ENCODE data around the gene MAGI2. TPM values are rescaled to one million over a fixed set of nuclear protein-coding genes. Genes with fewer than 3 reads are reported as not detected.

MAGI2 gene
- total RNA-seq, 2 donors from 2014 or later, result 10.3 to 19.2 TPM

DNA sequence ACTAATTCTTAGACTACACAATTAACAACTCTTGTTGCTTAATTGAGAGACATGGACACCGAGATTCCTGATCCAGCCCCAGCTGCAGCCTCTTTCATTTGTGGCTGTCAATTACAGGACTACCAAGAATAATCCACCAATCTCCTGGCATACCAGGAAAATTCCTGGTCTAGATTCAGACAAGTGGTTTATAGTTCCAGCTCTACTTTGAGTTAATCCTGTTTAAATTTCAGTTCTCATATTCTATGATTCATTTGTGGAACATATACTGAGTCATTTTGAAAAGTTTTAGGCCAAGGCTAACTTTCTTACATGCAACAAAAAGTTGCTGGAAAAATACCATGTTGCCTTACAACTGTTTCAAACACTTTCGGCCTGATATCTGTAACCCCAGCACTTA lies 253.5 kb downstream of the MAGI2 start:
- Mint-ChIP-seq H3K4me3 (no peak overlapping the region), H3K27me3 (ENCODE audit: insufficient read depth) (no peaks in the 10 kb centered on the region), H3K27ac (no peak overlapping the region), H3K4me1 (no peaks in the 10 kb centered on the region), H3K36me3 (ENCODE audit: low read depth) (no peaks in the 10 kb centered on the region), H3K9me3 (no peaks in the 10 kb centered on the region)
- TF ChIP-seq, protein P1, sequence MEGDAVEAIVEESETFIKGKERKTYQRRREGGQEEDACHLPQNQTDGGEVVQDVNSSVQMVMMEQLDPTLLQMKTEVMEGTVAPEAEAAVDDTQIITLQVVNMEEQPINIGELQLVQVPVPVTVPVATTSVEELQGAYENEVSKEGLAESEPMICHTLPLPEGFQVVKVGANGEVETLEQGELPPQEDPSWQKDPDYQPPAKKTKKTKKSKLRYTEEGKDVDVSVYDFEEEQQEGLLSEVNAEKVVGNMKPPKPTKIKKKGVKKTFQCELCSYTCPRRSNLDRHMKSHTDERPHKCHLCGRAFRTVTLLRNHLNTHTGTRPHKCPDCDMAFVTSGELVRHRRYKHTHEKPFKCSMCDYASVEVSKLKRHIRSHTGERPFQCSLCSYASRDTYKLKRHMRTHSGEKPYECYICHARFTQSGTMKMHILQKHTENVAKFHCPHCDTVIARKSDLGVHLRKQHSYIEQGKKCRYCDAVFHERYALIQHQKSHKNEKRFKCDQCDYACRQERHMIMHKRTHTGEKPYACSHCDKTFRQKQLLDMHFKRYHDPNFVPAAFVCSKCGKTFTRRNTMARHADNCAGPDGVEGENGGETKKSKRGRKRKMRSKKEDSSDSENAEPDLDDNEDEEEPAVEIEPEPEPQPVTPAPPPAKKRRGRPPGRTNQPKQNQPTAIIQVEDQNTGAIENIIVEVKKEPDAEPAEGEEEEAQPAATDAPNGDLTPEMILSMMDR (conservative IDR thresholded peaks at IDR 0.05), result no peak
- H3K4me1 ChIP-seq (ENCODE audit: control insufficient read depth, insufficient read depth, low read length), result no peaks in the 10 kb centered on the region
- no peaks in the 10 kb centered on the region for H3K9me3 ChIP-seq (ENCODE audit: control insufficient read depth, low read length)
- H3K9ac ChIP-seq (ENCODE audit: extremely low read depth, low read length, poor library complexity, severe bottlenecking), result no peak overlapping the region
- DNase-seq, result no peak
- 95 to 100% methylated on average over 1 to 2 of the region's 2 CpGs for WGBS, 2 experiments (ENCODE audit: insufficient coverage in 1 of 2, insufficient read length in 1 of 2)
- H3K27me3 ChIP-seq (ENCODE audit: control insufficient read depth, insufficient read depth, low read length, poor library complexity, severe bottlenecking), result no peaks in the 10 kb centered on the region
- H3K4me3 ChIP-seq (ENCODE audit: low read length), result no peak overlapping the region
- H3K36me3 ChIP-seq (ENCODE audit: control insufficient read depth, insufficient read depth, low read length), result no peaks in the 10 kb centered on the region
- no peak overlapping the region for H3K27ac ChIP-seq (ENCODE audit: low read depth, low read length)

DNA sequence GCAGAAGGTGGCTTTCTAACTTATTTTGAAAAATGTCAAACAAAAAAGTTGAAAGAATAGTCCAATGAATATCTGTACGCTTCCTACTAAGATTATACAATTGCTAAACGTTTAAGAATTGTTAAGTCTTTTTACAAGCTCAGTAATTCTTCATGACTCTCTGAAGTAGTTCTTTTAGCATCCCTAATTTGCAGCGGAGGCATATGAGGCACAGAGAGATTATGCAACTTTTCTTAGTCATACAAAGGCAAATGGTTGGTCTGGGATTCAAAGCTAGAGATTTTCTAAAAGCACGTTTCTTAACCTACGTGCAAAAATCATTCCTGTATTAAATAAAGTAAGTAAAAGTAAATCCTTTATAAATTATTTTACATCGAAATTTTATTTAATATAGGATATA lies 254.2 kb downstream of the MAGI2 start:
- Histone ChIP-seq H3K9me3 (ENCODE audit: control insufficient read depth, low read length) (no peaks in the 10 kb centered on the region), H3K27me3 (ENCODE audit: control insufficient read depth, insufficient read depth, low read length, poor library complexity, severe bottlenecking) (no peaks in the 10 kb centered on the region), H3K4me3 (ENCODE audit: low read length) (no peak overlapping the region), H3K4me1 (ENCODE audit: control insufficient read depth, insufficient read depth, low read length) (no peaks in the 10 kb centered on the region), H3K9ac (ENCODE audit: extremely low read depth, low read length, poor library complexity, severe bottlenecking) (no peak overlapping the region), H3K27ac (ENCODE audit: low read depth, low read length) (no peak overlapping the region), H3K36me3 (ENCODE audit: control insufficient read depth, insufficient read depth, low read length) (no peaks in the 10 kb centered on the region)
- Mint-ChIP-seq H3K36me3 (ENCODE audit: low read depth) (no peaks in the 10 kb centered on the region), H3K4me1 (no peaks in the 10 kb centered on the region), H3K4me3 (no peak overlapping the region), H3K27ac (no peak overlapping the region), H3K9me3 (no peaks in the 10 kb centered on the region), H3K27me3 (ENCODE audit: insufficient read depth) (no peaks in the 10 kb centered on the region)
- TF ChIP-seq, protein P1 (conservative IDR thresholded peaks at IDR 0.05), result no peak
- no peak for DNase-seq
- WGBS, 2 experiments (ENCODE audit: insufficient coverage in 1 of 2, insufficient read length in 1 of 2), result 95% methylated on average over 3 of the region's 6 CpGs

DNA sequence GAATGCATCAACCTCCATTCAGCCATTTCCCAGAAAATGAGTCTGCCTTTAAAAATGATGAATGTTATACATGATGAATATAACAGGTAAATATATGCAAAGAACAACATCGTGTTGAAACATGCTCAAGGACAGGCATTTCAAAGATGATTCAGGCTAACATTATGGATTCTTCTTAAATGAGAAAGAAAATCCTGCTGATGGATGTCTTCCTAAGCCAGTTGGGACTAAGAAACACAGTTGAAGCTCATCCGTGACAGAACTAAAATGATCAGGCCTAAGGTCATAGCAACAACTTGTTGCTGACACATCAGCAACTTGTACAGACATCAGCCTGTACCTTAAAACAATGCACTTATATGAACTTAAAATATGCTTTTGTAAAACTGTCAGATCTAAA lies 267.9 kb downstream of the MAGI2 start:
- H3K27ac ChIP-seq (ENCODE audit: low read depth, low read length), result no peak overlapping the region
- H3K36me3 ChIP-seq (ENCODE audit: control insufficient read depth, insufficient read depth, low read length), result no peaks in the 10 kb centered on the region
- Mint-ChIP-seq H3K27ac (no peak overlapping the region), H3K36me3 (ENCODE audit: low read depth) (peaks cover 2% of the 10 kb centered on the region), H3K4me1 (no peaks in the 10 kb centered on the region), H3K27me3 (ENCODE audit: insufficient read depth) (no peaks in the 10 kb centered on the region), H3K9me3 (peaks cover 14% of the 10 kb centered on the region), H3K4me3 (no peak overlapping the region)
- no peaks in the 10 kb centered on the region for H3K27me3 ChIP-seq (ENCODE audit: control insufficient read depth, insufficient read depth, low read length, poor library complexity, severe bottlenecking)
- H3K4me3 ChIP-seq (ENCODE audit: low read length), result no peak overlapping the region
- TF ChIP-seq, protein P1 (conservative IDR thresholded peaks at IDR 0.05), result no peak
- DNase-seq, result no peak
- H3K9me3 ChIP-seq (ENCODE audit: control insufficient read depth, low read length), result peaks cover 8% of the 10 kb centered on the region
- WGBS, 2 experiments (ENCODE audit: insufficient coverage in 1 of 2, insufficient read length in 1 of 2), result 94 to 100% methylated on average over 2 of the region's 2 CpGs
- H3K9ac ChIP-seq (ENCODE audit: extremely low read depth, low read length, poor library complexity, severe bottlenecking), result no peak overlapping the region
- no peaks in the 10 kb centered on the region for H3K4me1 ChIP-seq (ENCODE audit: control insufficient read depth, insufficient read depth, low read length)
